Stimulated activated CD4-positive, alpha-beta T cell treated with anti-CD3 and anti-CD28 coated beads, Interleukin-12 subunit alpha, Interleukin-12 subunit beta, amount 100 ng/mL, for 24 hours (primary cell): Measurements from ENCODE around the gene FANK1.

Source experiments
- DNase-seq, 2 experiments: peaks; one replicate each; pipeline ENCODE4 v3.0.0-alpha.2; 2020; ENCODE audit warnings: low read depth in 2 of 2

FANK1 gene

DNA sequence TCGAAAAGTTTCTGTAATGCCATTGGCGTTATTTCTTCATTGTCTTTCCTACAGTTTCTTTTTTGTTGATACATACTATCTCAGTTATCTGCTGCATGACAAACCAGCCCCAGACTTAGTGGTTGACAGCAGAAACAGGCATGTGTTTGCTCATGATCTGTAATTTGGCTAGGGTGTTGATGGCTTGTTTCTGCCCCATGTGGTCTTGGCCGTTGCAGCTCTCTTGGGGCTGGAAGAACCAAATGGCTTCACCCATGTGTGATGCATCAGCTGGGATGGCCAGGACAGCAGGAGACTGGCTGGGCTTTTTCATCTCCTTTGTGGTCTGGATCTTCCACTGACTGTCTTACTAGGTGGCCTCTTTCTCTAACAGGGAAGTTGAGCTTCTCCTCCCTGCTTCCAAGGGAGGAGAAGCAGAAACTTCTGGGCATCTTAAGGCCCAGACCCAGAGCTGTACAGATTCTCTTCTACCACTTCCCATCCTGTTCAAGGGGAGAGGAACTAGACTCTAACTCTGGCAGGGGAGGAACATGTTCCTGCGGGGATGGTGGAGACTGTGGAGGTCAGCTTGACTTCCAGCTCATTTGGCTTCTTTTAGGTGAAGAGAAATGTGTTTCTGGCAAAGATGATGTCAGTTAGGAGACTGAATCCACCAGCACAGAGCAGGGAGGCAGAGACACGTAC lies 89.3 kb downstream of the FANK1 start:
- DNase-seq = no peak

DNA sequence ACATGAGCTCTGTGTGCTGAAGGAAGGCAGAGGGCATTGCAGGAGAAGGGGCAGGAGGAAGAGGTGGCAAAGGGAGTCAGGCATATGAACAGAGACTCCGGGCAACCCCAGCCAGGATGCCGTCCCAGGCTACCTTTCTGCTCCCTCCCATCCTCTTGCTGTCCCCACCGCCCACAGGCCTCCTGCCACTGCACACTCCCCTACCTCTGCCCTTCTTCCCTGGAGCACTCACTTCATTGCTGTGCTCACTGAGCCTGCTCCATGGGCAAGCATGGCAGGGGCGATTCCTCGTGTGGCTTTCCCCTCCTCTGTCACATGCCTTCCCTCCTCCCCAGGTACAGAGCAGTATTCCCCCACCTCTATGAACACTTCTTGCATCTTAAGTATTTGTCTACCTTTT lies 93.4 kb downstream of the FANK1 start:
- no peak for DNase-seq

DNA sequence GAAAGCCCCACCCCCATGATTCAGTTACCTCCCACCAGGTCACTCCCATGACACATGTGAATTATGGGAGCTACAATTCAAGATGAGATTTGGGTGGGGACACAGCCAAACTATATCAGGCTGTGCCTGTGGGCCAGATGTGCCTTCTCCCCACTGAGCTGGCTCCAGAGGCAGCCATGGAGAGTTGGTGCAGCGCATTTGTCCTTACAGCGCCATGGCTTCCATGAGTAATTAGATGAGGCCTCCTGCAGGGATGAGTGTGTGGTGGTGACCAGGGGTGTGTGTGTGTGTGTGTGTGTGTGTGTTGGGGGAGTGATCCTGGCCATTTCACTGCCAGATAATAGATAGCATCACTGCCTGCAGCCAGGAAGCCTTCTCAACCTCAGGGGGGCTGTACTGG lies 94.6 kb downstream of the FANK1 start:
- no peak for DNase-seq

DNA sequence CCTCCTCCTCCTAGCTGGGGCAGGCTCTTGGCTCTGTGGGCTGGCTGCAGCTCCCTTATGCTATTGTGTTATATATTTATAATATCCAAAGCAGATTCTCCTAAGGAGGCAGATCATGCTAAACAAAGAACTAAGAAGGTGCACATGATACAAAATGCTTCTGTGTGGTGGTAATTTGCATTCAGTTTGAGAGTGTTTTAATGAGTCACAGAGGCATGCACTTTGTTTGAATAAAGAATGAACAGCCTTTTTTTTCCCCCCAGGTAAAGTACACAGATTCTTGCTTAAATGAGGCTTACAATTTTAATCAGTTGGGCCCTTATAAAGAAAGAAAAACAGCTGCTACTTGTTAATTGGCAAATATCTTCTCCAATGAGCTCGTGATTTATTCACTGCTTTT lies 95.0 kb downstream of the FANK1 start:
- DNase-seq = no peak

DNA sequence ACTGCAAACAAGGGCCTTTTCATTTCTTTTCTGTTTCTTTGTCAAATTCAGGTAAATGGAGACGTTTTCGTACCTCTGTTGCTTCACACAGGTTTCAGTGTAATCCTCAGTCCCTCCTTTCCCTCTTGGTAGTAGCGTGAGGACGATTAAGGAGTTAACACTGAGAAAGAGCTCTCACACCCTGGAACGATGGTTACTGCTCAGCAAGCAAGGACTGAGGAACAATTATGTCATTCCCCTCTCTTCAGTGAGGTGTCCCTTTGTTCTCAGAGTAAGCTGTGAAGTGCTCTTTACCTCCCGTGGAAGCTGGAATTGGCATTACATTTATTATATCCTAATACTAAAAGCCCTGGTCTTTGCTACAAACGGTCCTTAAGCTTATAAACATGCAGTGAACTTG lies 95.9 kb downstream of the FANK1 start:
- DNase-seq = no peak

DNA sequence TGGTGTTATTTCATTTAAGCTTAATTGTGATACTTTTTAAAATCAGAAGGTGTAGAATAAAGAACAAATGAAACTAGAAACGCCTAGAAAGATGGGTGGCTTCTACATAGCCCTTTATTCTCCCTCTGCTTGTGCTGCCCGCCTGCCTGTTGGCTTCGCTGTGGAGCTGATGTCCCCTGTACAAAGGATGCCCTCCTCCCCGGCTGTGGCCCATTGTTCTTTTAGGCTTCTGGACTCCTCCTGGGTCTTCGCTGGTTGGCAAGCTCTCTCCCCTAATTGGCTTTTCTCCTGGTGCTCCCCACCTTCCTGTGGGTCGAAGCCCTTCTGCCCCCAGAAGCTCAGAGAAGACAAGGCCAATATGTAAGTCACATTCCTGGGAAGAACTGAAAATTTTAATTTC lies 98.2 kb downstream of the FANK1 start:
- no peak for DNase-seq

DNA sequence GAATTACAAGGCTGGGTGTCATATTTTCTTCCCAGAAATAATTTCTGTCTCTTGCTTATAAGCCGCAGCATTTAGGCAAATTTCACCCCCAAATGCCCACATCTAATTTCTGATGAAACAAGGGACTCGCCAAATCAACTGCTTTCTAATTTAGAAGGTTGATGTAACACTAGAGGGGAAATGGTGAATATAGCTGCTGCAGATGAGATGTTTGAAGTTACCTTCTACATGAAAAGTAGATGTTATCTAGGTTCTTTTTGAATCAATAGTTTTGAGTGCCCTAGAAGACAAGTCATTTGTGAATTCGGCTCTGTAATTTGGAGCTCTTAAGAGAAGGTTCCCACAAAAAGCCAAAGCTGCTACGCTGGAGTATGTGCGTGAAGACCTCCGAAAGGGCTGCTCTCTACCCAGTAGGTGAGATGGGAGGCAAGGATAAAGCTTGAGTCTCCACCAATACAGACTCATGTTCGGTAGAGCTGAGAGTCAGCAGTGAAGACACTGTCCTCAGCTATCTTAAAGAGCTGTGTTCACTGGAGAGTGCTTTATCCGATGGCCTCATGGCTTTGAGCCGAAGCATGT lies 99.5 kb downstream of the FANK1 start:
- no peak for DNase-seq

DNA sequence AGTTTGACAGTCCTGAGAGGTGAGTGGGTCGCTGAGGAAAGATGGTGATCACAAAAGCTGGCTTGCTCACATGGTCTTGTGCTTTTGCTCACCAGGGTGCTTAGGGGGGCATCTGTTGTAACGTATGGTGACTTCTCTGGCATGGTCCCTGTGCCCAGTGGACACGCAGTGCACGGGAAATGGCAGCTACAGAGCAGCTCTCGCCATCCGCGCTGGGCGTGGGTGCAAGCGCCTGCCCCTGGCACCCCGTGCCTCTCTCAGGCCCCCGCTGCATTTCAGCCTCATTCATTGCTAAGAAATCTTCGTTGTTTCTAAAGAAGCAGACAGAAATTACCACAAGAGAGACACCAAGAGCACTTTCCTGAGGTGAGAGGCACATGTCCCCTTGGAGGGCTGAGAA lies 101.2 kb downstream of the FANK1 start:
- no peak for DNase-seq

DNA sequence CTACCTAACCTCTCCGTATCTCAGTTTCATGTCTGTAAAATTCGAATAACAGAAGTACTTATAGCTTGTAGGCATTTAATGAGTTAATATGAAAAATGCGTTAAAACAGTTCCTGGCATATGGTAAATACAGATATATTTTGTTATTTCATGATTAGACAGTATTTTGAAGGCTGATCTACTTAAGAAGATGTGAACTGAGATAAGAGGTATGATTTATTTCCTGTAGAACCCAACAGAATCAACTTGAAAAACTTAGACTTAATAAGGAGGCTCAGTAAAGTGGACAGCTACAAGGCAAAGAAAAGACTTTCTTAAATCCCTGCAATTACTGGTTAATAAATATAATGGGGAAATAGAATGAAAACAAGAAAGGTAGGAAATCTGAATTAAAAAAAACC lies 103.3 kb downstream of the FANK1 start:
- DNase-seq = no peak

DNA sequence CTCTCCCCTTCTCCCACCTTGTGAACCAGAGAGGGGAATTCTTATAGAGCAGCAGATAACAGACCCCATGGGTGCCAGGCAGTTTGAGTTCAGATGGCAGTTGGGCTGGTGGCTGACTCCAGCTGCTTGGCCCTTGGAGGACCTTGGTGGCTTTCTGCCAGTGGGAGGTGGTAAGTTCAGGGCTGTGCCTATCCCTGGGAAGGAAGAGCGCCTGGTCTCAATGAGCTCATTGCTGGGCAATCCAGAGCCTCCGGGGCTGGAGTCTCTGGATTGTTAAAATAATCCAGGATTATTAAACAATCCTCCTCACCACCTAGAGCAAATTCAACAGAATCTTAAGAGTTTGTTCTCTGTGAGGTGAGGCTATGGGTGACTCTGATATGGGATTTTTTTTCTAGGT lies 105.2 kb downstream of the FANK1 start:
- no peak for DNase-seq

DNA sequence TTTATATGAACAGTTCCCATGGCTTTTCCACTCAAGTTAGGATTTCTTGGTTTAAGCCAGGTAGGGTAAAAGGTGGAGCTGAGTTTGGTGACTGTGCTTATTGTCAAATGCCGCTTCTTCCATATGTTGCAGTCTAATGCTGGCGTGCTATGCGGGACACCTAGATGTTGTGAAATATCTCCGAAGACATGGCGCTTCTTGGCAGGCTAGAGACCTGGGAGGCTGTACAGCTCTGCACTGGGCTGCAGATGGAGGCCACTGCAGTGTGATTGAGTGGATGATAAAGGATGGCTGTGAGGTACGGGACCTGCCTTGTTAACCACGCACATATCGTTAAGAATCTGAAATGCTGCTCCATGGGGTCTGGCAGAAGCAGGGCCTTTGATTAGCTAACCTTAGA lies 108.4 kb downstream of the FANK1 start:
- no peak for DNase-seq

DNA sequence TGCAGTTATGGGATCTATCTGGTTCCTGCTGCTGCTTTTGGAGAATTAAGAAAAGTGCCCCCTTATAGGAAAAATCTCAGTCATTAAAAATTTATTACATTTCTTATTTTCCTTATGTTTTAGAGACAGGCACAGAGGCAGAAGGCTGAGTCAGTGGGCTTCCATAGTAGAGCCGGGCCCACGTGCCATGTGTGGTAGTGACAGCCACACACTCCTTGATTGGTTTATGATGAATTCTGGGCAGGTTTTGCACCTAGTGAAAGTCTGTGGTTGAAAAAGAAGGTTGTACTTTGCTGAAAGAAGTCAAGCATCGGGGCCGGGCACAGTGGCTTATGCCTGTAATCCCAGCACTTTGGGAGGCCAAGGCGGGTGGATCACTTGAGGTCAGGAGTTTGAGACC lies 109.9 kb downstream of the FANK1 start:
- DNase-seq = no peak

DNA sequence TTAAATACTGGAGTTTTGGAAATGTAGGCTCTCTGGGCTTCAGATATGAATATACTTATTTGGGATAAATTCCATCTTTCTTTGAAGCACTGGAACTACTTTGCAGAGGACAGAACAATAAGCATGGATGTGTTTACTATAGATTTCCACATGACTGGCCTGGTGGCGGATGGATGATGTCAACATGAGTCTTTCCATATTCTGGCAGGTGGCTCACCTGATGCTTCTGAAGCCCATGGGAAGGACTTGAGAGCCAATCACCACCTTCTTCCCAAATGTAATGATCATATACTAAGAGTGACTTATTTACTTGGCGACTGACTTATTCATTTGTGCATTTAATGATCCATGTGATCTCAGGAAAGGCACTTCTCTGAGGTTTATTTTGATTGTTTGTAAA lies 110.5 kb downstream of the FANK1 start:
- no peak for DNase-seq

DNA sequence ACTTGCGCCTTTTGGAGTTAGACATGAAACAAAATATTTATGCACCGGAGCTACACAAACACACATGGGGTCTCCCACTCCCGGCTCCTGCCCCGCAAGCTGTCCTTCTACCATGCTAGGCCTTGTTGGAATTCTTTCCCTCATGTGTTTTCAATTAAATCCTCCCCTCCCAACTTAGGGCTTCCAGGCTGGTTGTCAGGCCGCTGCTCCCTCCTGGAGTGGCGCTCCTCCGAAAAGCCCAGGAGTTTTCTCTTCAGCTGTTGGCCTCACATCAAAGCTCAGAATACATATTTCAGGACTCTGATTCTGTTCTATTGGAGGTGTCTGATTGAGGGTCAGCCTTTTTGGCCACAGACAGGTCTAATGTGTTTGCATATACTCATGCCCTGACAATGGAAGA lies 113.3 kb downstream of the FANK1 start:
- no peak for DNase-seq

DNA sequence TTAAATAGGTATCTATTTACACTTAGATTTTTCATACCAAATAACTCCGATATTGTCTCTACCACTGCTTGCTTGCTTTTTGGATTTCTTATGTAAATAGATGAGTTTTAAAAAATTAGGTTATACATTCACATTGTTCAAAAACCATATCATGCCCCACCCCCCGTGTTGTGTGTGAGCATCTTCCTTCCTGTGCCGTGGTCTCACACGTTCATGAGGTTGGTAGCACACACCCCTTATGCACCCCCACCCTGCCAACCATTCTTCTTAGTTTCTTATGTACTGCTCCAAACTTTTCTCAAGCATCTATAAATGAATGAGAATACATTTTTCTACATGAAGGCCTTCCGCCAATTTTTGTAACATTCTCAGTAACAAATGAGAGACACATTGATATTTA lies 115.6 kb downstream of the FANK1 start:
- no peak for DNase-seq

DNA sequence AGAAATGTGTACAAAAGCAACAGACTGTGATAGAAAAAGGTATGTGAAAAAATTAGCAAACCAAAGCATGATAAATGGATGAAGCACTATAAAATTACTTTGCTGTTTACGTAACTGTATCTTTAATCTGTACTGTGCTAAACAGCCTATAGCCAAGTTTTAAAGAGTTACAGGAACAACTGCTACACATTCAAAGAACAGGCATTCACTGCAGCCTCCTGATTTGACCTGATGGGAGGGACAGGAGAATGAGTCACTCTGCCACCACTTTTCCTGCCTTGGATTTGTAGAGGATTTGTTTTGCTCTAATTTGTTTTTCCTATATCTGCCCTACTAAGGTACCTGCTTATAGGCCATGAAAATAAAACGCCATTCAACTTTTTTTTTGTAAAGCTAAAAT lies 116.1 kb downstream of the FANK1 start:
- DNase-seq = no peak

DNA sequence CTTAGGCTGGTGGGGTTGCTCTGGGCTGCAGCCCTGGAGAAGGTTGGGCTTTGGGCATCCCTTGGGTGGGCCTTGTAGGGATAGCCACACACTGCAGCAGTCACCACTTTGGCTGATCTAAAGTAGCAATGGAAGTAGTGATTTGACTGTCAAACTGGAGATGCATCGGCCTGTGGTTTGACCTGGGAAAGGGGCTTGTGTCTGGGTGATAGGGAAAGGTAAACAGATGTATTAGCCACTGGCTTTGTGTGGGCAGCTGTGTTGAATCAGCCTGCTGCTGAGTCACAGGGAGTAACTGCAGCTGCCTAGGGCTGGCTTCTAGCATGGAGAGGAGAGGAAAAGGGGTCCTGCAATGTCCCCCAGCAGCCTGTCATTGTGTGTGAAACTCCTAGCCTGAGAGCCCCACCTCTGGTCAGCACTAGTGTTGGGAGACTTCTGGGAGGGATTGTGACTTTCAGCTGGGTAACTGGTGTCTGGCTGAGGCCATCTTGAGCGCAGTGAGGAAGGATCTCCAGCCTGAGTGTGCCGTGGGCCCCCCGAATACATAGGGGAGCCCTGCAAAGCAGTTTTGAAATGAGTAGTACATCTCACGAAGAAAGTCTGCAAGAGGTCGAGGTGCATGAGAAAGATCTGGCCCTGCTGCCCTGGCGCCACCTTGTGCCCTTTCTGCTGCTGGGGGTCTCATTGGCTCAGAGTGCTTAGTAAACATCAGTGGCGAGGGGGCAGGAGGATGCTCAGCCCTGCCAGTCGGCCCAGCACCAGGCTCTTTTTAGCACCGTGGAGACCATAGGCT lies 117.3 kb downstream of the FANK1 start:
- DNase-seq = no peak

DNA sequence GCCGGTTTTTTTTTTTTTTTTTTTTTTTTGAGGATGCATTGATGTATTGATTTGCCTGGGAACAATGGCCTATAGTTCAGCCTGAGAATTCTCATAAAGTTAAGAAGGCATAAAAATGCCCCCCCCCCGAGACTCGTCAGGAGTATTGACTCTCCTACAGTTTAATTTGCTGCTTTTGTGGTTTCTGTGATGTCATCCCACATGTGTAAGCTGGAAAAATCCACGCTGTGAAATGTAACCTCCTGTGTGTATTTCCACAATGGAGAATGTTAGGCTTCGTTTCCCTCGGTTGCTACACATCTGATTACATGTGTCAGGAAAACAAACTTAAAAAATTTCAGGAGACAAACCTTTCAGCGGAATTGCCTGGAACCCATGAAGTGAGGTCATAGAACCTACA lies 117.9 kb downstream of the FANK1 start:
- DNase-seq = no peak

DNA sequence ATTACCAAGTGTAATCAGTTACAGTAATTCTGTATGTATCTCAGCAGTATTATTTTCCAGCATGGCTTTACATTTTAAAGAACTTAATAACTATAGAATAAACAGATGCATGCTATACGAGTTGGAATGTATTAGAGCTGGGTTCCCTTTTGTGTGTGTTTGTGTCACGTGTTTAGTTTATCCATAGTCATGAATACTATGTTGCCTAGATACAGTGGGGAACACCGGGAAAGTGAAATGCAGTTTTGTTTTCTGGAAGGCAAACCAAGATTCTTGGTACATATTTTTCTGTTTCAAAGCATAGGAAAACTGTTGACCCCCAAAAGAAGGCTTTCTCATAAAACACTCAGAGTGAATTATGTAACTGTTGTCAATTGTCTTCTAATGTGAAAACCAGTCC lies 119.0 kb downstream of the FANK1 start:
- DNase-seq = no peak

DNA sequence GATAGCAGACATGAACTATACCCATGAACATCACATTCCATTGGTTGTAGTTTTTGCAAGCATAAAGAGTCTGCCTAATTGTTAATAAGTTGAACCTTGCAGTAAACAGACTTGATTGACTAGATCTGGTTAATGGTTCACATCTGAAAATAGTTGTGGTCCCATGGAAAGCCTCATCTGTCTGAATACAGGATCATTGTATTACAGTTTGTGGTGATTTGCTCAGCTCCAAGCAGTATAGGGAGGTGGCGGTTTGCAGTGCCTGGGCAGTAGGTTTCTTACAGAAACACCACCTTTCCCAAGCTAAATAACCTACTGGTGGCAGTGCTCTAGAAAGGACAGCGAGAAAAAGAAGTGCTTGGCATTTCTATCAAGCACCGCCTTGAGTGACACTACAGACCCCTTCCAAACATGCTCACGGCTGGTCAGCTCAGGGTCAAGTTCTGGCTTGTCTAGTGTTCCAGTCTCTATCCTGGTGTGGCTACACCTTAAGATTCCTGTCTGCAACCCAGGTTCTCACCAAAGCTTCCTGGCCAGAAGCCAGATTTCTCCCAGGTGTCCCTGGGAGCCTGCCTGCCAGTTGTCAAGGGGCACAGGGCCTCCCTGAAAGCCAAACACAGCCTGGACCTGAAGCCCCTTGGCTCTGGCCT lies 119.9 kb downstream of the FANK1 start:
- DNase-seq = no peak

DNA sequence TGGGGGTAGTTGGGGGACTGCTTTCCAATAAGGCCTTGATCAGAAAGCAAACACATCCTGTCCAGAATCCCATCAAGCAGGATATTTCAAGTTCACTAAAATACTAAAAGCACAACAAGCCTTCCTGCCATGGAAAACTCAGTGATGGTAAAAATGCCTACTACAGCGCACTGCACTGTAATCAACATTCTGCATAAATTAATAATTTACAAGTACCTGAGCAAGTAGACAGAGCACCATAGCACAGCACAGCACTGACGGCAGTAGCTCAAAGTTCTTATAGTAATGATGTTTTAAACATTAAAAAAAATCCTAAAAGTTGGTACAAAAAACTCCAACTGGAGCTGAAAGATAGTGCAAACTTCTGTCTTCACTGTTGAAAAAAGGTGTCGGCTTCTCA lies 120.5 kb downstream of the FANK1 start:
- no peak for DNase-seq

DNA sequence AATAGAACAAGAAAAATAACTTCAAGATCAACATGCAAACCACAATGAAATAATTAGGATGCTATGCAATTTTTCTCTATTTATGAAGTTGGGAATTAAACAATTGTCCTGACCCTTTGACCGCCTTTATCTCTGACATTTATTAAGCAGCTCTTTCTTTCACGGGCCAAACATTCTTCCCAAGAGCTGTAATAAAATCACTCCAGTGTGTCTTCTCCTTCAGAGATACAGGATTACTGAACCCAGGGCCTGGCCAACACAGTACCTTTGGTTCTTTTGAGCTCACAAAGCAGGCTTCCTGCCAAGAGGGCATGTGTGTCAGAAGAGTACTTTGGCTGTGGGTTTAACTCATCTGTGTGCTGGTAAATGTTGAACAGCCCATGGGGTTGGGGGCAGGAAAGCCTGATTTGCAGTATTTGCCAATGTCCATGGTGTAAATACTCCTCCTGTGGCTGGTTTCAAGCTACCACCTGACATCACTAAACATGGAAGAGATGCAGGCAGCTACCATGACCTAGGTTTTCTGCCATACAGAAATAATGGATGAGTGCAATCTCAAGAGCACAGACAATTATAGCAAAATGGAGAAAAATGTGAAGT lies 121.7 kb downstream of the FANK1 start:
- DNase-seq = no peak
